Fibroblast of skin of back (primary cell): ENCODE measurements around the gene E4F1.

Experiments used
- DNase-seq: peaks from one replicate; pipeline ENCODE4 v3.0.0-alpha.2; 2013

The E4F1 gene

GRCh38 chr16:2277466-2278271, 54.3 kb downstream of the E4F1 start:
- no peak for DNase-seq

DNA sequence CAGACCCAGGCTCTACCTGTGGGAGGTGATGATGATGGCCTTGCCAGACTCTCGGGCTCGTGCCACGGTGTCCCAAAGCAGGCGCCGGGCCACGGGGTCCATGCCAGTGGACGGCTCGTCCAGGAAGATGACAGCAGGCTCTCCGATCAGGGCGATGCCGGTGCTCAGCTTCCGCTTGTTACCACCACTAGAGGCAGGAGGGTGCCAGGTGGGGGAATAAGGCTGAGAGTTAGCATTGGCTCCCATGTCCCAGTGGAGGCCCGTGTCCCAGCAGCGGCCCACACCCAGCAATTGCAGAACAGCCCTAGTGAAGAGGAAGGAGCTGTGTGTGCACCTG, 54.8 kb downstream of the E4F1 start:
- no peak for DNase-seq

- no peak for DNase-seq
Measured at GRCh38 chr16:2278956-2279800, 55.8 kb downstream of the E4F1 start.

DNA sequence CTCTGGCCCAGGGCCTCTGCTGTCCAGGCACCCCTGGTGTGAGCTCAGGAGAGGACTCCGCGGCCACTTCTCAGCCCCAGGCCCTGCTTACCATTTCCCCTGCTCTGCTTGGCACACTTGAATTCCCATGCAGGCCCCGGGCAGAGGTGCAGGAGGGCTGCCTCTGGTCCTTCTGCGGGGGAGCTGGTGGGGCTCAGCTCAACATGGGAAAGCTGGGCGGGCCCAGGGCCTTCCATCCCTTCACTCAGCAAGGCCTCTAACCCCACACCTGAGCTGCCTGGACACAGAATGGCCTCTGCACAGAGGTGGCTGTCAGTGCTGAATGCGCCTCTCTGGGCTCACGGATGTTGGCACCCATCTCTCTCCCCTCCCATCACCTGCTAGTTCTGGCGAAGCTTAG, 57.1 kb downstream of the E4F1 start:
- no peak for DNase-seq

DNA sequence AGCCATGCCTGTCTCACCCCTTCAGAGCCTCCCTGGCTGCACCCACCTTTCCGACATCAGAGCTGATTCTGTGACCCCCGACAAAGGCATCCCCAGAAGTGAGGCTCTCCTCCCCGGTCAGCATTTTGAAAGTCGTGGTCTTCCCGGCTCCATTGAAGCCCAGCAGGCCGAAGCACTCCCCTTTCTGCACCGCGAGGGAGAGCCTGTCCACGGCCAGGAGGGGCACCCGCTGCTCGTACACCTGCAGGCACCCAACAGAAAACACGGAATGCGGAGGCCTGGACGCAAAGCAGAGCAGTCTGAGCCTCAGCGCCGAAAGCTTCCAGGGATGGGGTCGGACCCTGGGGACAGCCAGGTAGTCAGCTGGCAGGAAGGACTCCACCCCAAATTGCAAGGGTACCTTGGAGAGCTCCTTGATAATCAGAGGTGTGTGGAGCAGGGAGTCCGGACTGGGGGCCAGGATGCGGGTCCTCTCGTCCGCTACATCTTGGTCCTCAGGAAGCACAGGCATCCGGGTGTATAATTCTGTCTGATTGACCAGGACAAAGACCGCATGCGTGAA, 57.7 kb downstream of the E4F1 start:
- DNase-seq: no peak

- DNase-seq: no peak
Measured at GRCh38 chr16:2282262-2282661, 58.9 kb downstream of the E4F1 start.

- DNase-seq: no peak
Measured at GRCh38 chr16:2282866-2283555, 59.6 kb downstream of the E4F1 start.

DNA sequence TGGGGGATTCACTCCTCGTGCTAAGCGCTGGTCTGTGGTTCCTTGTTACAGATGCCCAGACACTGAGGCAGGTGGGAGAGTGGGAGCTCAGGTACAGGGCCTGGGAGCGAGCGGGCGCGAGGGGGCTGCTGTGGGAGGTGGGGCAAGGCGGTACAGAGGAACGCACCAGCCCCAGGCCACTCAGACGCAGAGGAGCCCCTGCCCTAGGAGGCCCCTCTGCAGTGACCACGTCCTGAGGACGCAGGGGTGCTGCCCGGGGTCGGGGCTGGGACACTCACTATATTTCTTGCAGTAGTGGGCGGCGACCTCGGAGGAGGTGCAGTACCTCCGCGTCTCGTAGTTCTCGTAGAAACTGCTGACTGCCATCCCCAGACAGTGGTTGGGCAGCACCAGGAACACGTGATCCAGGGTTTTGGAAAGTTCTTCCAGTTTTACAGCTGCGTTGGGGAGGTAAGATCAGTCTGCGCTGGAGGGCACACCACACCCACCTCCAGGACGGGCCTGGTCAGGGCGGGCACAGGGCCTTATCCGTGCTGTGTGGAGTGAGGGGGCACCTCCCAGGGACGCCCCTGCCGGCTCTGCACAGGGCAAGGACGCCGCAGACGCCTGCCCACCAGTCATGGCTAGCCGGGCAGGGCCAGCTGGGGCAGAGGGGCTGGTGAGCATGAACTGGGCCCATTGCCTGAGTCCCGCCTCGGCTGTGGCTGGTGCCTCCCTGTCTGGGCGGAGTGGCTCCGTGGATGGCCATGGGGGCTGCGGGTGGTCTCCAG, 60.8 kb downstream of the E4F1 start:
- DNase-seq: no peak

- no peak for DNase-seq
Measured at GRCh38 chr16:2284797-2285576, 61.6 kb downstream of the E4F1 start.
